Renal cortical epithelial cell (primary cell): ENCODE results near the gene TAS2R38. TPM values are rescaled to one million over a fixed set of nuclear protein-coding genes. Genes with fewer than 3 reads are reported as not detected.
"Not testable (repeated sequence)": the region's sequence is repeated elsewhere in the genome, so short reads cannot be mapped to it uniquely, and the experiment has no call there.

ENCODE experiments used
- DNase-seq: peaks from one replicate; pipeline ENCODE4 v3.0.0-alpha.2; 2011; ENCODE audit warnings: low read depth
- total RNA-seq: library from RNA; depleted of rRNA; stranded (reverse); fragments of >200 nt; gene quantifications from 2 replicates; pipeline ENCODE4 v1.2.3, GENCODE V29; 2014

Gene TAS2R38
- total RNA-seq: not detected in 2 replicates

GRCh38 chr7:141973673-141974072, at the start of gene TAS2R38:
TAS2R38 (minus strand) TSS chr7:141973773; CDS start chr7:141973689, 84 bp downstream.
- no peak for DNase-seq

- DNase-seq: no peak
These were observed 44.6 kb upstream of the TAS2R38 start for GRCh38 chr7:142018154-142018553.

GRCh38 chr7:142017451-142017850, 43.9 kb upstream of the TAS2R38 start:
- DNase-seq: no peak

DNA sequence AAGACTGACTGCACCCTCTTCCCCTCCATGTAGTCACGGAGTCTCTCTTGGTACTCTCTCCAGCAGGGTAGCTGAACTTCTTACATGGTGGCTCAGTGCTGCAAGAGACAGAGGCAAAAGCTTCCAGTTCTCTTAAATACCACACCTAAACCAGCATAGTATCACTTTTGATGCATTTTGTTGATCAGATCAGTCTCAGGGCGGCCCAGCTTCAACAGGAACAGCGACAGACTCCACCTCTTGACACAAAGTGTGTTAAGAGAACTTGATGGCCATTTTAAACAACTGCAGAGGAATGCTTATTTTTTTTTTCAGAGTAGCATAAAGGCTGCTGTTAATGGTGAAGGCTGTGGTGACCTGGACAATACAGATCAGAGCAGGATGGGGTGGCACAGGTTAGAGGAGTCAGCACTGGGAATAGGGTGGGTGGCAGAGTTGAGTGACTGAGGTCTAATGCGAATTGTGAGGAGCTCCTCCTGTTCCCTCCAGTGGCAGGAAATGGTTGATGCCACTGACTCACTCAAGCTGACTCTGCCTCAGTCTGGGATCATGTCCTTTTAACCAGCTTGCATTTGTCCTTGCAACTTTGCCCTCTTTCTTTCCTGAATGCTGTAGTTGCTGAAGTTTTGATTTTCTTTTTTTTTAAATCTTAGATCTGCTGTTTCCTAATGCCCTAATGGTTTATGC, 39.4 kb upstream of the TAS2R38 start:
- DNase-seq: peak; percentile 24

DNA sequence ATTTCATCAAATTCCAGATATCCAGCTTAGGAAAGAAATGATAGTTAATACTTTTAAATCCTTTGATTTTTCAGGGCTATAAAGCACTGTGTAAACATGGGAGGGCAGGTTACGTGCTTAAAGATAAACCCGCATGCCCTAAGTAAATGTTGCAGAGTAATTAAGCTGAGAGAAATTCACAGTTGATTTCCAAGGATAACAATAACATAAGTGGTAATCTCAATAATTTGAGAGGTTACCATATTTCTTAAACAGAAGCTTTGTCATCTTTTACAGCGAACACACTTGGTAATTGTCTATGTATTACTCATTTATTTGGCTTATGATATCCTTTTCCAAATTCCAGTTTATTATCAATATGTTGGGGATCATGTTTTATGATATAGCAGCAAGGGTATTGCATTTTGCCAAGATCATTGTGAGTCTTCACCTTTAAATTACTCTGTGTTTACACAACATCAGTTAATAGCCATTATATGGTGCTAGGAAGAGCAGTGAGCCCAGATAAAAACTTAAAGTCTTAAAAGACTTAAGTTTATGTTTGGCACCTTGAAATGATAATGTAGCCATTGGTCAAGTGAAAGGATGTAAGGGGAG, 37.5 kb upstream of the TAS2R38 start:
- DNase-seq: no peak

DNA sequence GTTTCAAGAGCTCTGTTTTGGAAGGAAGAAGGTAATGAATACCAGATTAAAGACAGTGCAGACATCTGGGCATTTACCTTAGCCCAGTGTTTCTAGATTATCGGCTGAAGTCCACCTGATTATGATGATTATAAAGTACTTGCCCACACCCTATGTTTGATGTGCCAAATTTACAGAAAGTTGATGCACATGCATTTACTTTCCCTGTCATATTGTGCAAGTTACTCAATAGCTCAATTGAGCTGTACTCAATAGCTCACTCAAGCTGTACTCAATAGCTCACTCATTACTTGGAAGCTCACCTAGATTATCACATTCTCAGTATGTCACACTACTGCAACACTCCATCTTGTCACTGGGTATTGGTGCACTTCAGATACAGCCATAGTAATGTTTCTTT, 35.6 kb upstream of the TAS2R38 start:
- no peak for DNase-seq

DNA sequence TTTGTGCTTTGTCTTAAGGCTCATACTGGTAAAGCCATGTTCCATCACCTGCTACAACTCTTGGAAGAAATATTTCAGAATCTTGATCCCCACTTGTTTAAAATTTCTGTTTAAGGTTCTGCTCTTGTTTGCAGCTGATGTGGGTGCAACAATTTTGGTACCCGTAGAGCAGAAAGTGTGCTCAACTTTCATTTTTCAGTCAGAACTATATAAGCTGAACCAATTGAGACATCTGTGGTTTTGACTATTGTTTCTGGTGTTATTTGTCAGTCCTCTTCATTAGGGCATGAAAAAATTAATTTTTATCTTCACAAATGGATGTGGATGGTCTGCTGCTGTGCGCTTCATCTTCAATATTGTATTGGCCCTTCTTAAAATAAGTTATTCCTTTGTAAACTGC, 33.0 kb upstream of the TAS2R38 start:
- no peak for DNase-seq

- no peak for DNase-seq
These were observed 28.6 kb upstream of the TAS2R38 start for GRCh38 chr7:142002179-142002578.

DNA sequence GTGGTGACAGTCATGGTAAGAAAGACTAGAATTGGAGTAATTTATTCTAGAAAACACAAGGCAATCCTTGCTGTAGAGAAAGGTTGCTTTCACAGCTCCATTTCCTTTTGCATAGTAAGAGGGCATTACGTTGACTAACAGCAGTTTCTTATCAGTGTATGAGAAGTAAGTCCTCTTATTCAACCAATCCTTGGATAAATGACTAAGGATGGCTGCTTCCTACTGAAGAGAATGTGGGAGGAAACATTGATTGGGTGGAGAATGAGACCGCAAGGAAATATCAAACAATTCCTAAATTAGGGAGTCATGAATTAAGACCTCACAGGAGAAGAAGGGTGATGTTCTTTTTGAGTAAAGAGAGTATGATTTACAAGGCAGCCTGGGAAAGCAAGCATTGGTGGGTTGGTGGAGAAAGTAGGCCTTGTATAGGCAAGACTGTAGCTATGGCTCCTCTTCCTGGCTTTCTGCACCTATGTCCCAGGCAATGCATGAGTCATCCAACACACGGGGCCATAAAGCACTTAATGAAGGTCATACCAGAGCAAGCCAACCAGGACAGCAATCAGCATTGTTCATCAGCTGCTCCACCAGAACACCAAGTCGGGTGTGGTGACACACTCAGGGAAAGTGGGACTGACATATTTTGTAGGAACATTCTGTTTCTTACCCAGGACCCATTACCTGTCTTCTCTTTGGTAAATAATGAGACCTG, 27.7 kb upstream of the TAS2R38 start:
- peak; percentile 85 for DNase-seq

DNA sequence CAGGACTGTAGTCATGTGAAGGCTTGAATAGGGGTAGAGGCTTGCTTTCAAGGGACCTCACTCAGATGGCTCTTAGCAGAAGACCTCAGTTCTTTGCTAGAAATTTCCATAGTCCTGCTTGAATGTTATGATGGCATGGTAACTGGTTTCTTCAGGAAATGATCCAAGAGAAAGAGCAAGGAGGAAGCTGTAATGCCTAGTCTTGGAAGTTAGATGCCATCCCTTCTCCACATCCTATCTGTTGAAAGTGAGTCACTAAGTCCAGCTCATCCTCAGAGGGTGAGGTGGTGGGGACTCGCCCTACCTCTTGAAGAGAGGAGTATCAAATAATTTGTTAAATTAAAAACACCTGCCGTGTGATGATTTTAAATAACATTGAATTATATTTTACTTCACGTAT, 26.7 kb upstream of the TAS2R38 start:
- no peak for DNase-seq

DNA sequence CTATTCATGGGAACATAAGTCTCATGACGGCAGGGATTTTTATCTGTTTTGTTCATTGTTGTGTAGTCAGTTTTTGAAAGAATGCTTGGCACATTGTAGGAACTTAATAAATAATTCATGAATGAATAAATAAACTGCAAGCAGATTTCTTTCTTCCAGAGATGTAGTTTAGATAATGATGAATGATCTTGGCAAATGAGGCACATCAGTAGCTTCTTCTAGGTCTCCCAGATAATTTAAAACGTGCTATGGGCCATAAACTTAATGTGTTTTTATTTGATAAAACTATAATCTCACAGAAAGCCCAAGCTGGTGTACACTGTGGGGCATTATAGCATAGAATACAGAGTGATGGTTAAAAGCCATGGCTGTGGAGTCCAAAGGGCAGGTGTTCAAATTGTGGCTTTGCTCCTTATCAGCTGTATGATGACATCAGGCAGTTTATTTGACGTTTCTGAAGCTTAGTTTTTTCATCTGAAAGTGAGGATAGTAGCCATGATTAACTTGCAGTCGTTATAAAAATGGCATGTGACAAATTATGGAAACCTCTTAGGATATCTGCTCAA, 25.6 kb upstream of the TAS2R38 start:
- DNase-seq: peak; percentile 12

GRCh38 chr7:141993354-141993753, 19.8 kb upstream of the TAS2R38 start:
- DNase-seq: no peak

GRCh38 chr7:141992688-141993087, 19.1 kb upstream of the TAS2R38 start:
- no peak for DNase-seq

DNA sequence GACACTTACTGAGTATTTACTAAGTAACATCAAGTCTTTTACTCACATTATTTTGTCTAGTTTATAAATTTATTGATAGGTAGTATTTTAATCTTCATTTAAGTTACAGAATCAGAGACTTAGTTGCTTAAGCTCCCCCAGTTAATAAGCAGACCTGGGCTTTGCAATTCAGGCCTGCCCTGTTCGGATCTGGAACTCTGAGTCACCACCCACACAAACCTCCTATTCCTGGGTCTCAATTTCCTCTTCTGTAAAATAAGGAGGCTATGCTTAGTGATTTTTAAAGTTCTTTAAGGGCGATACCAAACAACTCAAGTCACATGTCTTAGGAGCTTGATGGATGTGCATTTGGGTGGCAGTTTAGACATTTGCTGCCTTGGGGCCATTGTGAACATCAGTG, 18.6 kb upstream of the TAS2R38 start:
- peak; percentile 30 for DNase-seq

GRCh38 chr7:141991140-141991539, 17.6 kb upstream of the TAS2R38 start:
- no peak for DNase-seq

- DNase-seq: no peak
These were observed 16.6 kb upstream of the TAS2R38 start for GRCh38 chr7:141990011-141990725.

DNA sequence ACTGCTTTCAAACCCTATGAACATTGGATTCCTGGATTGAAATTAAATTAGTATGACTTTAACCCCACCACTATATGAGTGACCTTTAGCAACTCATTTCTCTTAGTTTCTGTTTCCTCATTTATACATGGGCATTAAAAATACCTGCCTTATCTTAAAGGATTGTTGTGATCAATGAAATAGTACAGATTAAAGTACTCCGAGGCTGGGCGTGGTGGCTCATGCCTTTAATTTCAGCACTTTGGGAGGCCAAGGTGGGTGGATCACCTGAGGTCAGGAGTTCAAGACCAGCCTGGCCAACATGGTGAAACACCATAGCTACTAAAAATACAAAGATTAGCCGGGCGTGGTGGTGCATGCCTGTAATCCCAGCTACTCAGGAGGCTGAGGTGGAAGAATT, 14.2 kb upstream of the TAS2R38 start:
- not testable (repeated sequence) for DNase-seq

- DNase-seq: no peak
These were observed 13.3 kb upstream of the TAS2R38 start for GRCh38 chr7:141986923-141987322.

DNA sequence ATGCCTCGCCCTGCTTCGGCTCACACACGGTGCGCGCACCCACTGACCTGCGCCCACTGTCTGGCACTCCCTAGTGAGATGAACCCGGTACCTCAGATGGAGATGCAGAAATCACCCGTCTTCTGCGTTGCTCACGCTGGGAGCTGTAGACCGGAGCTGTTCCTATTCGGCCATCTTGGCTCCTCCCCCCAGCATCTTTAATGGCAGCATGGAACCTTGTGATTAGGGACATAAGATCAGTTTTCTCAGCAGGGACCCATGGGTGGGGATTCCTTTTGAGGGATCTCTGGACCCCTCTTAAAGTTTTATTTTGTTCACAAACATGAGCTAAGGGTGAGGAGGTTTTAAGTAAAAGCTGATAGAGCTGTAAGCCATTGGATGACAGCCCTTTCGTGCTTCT, 12.4 kb upstream of the TAS2R38 start:
- not testable (repeated sequence) for DNase-seq

DNA sequence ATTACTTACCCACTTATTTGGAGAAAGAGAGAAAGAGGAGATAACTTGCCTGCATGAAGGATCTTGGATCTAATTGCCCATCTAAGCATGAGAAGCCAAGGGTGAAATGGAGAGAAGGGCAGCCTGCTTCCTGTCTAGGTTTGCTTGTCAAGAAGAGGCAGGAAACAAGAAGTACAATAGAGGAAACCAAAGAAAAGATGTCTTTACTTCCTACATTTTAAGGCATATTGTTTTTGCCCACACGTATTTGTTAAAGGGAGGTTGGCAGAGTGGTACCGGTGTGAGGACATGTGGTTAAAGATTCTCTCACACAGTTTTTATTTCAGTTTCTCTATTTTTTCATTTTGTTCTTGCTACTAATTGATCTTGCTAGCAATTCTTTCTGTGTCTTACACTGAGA, 6.0 kb upstream of the TAS2R38 start:
- DNase-seq: no peak

- no peak for DNase-seq
These were observed 4.8 kb upstream of the TAS2R38 start for GRCh38 chr7:141978351-141978750.
